HUES64 (cell line): ENCODE measurements around the gene UIMC1.
A peak's percentile ranks its signal among the peaks of the same experiment; 100 is the strongest.
"Not testable (repeated sequence)": the region's sequence is repeated elsewhere in the genome, so short reads cannot be mapped to it uniquely, and the experiment has no call there.

Experiments used
- H3K27ac ChIP-seq: 2 replicates; pipeline ENCODE4 v1.7.0; 2013; ENCODE audit warnings: low read depth, low read length, inconsistent platforms
- H3K27me3 ChIP-seq: 2 replicates; pipeline ENCODE4 v1.6.1; 2013; ENCODE audit warnings: mild to moderate bottlenecking, low read length; ENCODE audit not compliant: insufficient read depth
- H3K36me3 ChIP-seq: 2 replicates; pipeline ENCODE4 v1.6.1; 2013; ENCODE audit warnings: mild to moderate bottlenecking, low read length; ENCODE audit not compliant: insufficient read depth
- H3K4me1 ChIP-seq: 2 replicates; pipeline ENCODE4 v1.6.1; 2013; ENCODE audit warnings: mild to moderate bottlenecking, low read length, moderate library complexity; ENCODE audit not compliant: insufficient read depth
- H3K4me3 ChIP-seq: 2 replicates; pipeline ENCODE4 v1.5.1; 2013; ENCODE audit warnings: mild to moderate bottlenecking, low read length, moderate library complexity
- H3K9ac ChIP-seq: 2 replicates; pipeline ENCODE4 v1.6.1; 2013; ENCODE audit warnings: mild to moderate bottlenecking, low read depth, low read length
- H3K9me3 ChIP-seq: 2 replicates; pipeline ENCODE4 v1.6.1; 2013; ENCODE audit warnings: low read depth, low read length; ENCODE audit not compliant: insufficient read depth
- WGBS: fragments of 150-250, 120-280 bp; methylation state at CpG from one replicate; pipeline ENCODE4 v1.1.7; 2013; ENCODE audit warnings: missing lambda C conversion rate; 5-methylcytosine and 5-hydroxymethylcytosine counted together

Gene UIMC1

DNA sequence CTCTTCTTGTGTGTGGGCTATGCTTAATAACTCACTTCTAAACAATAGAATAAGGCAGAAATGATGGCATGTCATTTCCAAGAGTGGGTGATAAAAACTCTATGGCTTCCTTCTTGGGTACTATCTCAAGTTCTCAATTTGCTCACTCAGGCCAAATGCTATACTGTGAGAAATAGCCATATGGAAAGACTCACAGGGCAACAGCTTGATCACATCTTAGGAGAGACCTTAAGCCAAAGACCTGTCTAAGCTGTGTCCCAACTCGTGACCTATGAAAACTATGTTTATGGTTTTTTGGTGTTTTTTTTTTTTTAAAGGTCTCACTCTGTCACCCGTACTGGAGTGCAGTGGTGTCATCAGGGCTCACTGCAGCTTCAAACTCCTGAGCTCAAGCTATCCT is 2.1 kb upstream of the UIMC1 start:
- Histone ChIP-seq H3K4me1 (peaks cover 3% of the 10 kb centered on the region; the same call in 1 of the 2 replicates), H3K9me3 (no peaks in the 10 kb centered on the region), H3K36me3 (no peaks in the 10 kb centered on the region), H3K9ac (no peak overlapping the region), H3K27me3 (no peaks in the 10 kb centered on the region), H3K27ac (no peak overlapping the region), H3K4me3 (no peak overlapping the region)
- WGBS = 89% methylated on average over 2 of the region's 2 CpGs

DNA sequence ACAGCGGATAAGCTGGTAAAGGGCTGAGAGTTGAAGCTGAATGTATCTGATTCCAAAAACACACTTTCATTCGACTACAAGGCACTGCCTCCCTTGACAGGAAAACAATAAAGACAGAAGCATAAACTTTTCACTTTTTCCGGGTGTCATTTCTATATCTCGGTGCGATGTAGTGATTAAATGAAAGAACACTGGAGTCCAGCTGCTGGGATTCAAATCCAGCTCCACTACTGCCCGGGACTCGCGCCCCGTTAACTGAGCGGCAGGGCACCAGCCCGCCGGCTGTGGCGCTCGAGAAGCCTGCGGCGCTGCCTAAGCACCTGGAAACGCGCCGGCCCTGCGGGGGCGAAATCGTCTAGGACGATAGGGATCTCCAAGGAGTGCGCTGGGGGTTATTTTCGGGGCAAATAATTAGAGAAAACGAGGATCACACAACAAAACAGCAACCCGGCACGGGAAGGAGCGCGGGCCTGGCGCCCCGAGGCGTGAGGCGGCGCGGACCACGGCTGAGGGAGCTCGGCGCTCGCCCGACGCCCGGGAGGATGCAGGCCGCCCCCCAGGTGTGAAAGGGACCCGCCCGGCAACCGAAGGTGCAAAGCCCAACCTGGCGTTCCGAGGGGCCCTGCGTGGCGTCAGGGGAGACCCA is 837 bp downstream of the UIMC1 start:
- Histone ChIP-seq H3K27me3 (no peaks in the 10 kb centered on the region), H3K4me1 (peaks cover 3% of the 10 kb centered on the region), H3K9ac (peak overlapping the region; percentile 93), H3K36me3 (0 out of 2 replicates have a peak, but pooled peaks cover 3% of the 10 kb centered on the region), H3K4me3 (peak overlapping the region; percentile 85), H3K27ac (peak overlapping the region; percentile 96), H3K9me3 (no peaks in the 10 kb centered on the region)
- WGBS = under 1% methylated on average over 51 of the region's 51 CpGs

DNA sequence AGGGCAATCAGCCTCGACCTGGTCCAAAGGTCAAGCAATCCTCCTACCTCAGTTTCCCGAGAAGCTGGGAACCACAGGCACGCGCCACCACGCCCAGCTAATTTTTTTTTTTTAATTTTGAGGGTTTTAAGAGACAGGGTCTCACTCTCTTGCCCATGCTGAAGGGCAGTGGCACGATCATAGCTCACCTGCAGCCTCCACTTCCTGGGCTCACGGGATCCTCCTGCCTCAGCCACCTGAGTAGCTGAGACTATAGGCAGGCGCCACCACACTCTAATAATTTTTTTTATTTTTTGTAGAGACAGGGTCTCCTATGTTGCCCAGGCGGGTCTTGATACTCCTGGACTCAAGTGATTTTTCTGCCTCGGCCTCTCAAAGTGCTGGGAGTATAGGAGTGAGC is 1.6 kb downstream of the UIMC1 start:
- no peaks in the 10 kb centered on the region for H3K27me3 ChIP-seq
- no peaks in the 10 kb centered on the region for H3K9me3 ChIP-seq
- 0 out of 2 replicates have a peak, but pooled peaks cover 3% of the 10 kb centered on the region for H3K36me3 ChIP-seq
- H3K9ac ChIP-seq = no peak overlapping the region
- H3K4me3 ChIP-seq = peak overlapping the region; percentile 85
- H3K27ac ChIP-seq = no peak overlapping the region
- peaks cover 3% of the 10 kb centered on the region for H3K4me1 ChIP-seq
- WGBS = 90% methylated on average over 9 of the region's 10 CpGs

GRCh38 chr5:177003649-177004048 is 2.9 kb downstream of the UIMC1 start:
- Histone ChIP-seq H3K36me3 (0 out of 2 replicates have a peak, but pooled peaks cover 3% of the 10 kb centered on the region), H3K9ac (no peak overlapping the region), H3K9me3 (no peaks in the 10 kb centered on the region), H3K27me3 (no peaks in the 10 kb centered on the region), H3K4me3 (no peak overlapping the region), H3K4me1 (peaks cover 3% of the 10 kb centered on the region), H3K27ac (no peak overlapping the region)
- 92% methylated on average over 5 of the region's 5 CpGs for WGBS

- not testable (repeated sequence) for H3K36me3 ChIP-seq, H3K9ac ChIP-seq, H3K4me3 ChIP-seq, H3K4me1 ChIP-seq, H3K27ac ChIP-seq, H3K9me3 ChIP-seq, H3K27me3 ChIP-seq
These were observed 7.1 kb downstream of the UIMC1 start for GRCh38 chr5:176999526-176999925.

DNA sequence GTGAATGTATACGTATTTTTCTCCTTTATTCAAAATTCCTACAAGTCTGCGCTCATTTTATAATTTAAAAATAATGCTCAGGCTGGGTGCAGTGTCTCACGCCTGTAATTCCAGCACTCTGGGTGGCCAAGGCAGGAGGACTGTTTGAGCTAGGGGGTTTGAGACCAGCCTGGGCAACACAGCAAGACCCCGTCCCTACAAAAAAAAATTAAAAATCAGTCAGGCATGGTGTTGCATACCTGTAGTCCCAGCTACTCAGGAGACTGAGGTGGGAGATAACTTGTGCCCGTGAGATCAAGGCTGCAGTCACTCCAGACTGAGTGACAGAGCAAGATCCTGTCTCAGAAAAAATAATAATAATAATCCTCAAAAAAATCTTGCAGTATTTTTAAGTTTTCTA is 7.8 kb downstream of the UIMC1 start:
- H3K27me3 ChIP-seq = no peaks in the 10 kb centered on the region
- 0 out of 2 replicates have a peak, but pooled peaks cover 3% of the 10 kb centered on the region for H3K36me3 ChIP-seq
- peaks cover 7% of the 10 kb centered on the region; the same call in 1 of the 2 replicates for H3K9me3 ChIP-seq
- no peak overlapping the region for H3K4me3 ChIP-seq
- no peaks in the 10 kb centered on the region; the same call in 1 of the 2 replicates for H3K4me1 ChIP-seq
- no peak overlapping the region for H3K9ac ChIP-seq
- 100% methylated on average over 4 of the region's 5 CpGs for WGBS
- H3K27ac ChIP-seq = no peak overlapping the region

DNA sequence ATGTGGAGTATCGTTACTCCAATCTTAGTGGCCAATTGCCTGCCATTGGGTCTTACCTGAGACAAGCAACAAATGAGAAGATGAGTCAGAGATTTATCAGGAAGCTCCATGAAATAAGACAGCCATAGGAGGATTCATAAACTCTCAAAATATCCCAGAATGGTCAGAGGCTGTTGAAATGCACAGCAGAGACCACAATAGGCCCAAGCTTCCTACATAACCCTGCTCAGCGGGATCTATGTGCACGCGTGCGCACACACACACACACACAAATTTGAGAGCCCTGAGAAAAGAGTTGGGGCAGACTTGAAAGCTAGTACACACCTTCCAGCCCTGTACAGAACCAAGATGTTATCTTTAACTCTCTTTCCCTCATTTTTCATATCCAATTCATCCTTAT is 9.8 kb downstream of the UIMC1 start:
- H3K4me1 ChIP-seq = no peaks in the 10 kb centered on the region
- H3K9me3 ChIP-seq = peaks cover 7% of the 10 kb centered on the region; the same call in 1 of the 2 replicates
- no peak overlapping the region for H3K4me3 ChIP-seq
- 97% methylated on average over 5 of the region's 5 CpGs for WGBS
- H3K27ac ChIP-seq = no peak overlapping the region
- 0 out of 2 replicates have a peak, but pooled peaks cover 3% of the 10 kb centered on the region for H3K36me3 ChIP-seq
- no peak overlapping the region for H3K9ac ChIP-seq
- no peaks in the 10 kb centered on the region for H3K27me3 ChIP-seq

DNA sequence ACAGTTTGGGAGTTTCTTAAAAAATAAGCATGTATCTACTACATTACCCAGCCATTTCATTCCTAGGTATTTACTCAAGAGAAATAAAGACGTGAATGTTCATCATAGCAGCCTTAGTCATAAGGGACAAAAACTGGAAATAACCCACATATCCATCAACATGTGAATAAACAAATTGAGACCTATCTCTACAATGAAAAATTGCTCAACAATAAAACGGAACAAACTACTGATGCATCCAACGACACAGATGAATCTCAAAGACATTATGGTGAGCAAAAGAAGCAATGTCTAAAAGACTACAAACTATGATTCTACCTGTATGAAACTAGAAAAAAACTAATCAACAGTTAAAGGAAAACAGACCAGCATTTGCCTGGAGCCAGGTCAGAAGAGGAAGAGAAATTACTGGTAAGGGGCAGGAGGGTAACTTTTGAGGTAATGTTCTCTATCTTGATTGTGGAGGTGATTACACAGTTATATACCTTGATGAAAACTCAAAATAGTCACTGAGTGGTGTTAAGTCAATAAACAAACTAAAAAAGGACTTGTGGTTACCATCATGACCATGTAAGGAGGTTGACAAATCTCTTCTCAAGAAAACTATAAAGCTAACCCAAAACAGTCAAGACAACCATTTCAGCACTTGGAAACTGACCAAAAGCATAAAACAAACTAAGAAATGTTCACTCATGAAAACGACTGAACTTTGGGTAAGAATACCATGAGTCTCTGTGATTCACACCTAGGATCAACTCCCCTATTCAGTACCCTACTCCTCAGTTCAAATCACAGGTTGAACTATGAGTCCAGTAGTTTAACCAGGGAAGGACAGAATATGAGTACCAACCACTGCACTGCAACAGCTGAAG is 10.4 kb downstream of the UIMC1 start:
- H3K36me3 ChIP-seq = 0 out of 2 replicates have a peak, but pooled peaks cover 1% of the 10 kb centered on the region
- no peak overlapping the region for H3K9ac ChIP-seq
- no peak overlapping the region for H3K4me3 ChIP-seq
- H3K27ac ChIP-seq = no peak overlapping the region
- no peaks in the 10 kb centered on the region for H3K4me1 ChIP-seq
- 90% methylated on average over 4 of the region's 4 CpGs for WGBS
- no peaks in the 10 kb centered on the region for H3K27me3 ChIP-seq
- H3K9me3 ChIP-seq = peaks cover 7% of the 10 kb centered on the region; the same call in 1 of the 2 replicates

GRCh38 chr5:176995122-176995490 is 11.5 kb downstream of the UIMC1 start:
- Histone ChIP-seq H3K4me1 (no peaks in the 10 kb centered on the region), H3K9ac (no peak overlapping the region), H3K27ac (no peak overlapping the region), H3K36me3 (no peaks in the 10 kb centered on the region), H3K4me3 (no peak overlapping the region), H3K27me3 (no peaks in the 10 kb centered on the region), H3K9me3 (peaks cover 7% of the 10 kb centered on the region; the same call in 1 of the 2 replicates)
- WGBS = 95% methylated on average over 3 of the region's 3 CpGs

GRCh38 chr5:176994460-176995121 is 12.0 kb downstream of the UIMC1 start:
- Histone ChIP-seq H3K9me3 (peaks cover 7% of the 10 kb centered on the region; the same call in 1 of the 2 replicates), H3K27ac (no peak overlapping the region), H3K4me1 (no peaks in the 10 kb centered on the region)

DNA sequence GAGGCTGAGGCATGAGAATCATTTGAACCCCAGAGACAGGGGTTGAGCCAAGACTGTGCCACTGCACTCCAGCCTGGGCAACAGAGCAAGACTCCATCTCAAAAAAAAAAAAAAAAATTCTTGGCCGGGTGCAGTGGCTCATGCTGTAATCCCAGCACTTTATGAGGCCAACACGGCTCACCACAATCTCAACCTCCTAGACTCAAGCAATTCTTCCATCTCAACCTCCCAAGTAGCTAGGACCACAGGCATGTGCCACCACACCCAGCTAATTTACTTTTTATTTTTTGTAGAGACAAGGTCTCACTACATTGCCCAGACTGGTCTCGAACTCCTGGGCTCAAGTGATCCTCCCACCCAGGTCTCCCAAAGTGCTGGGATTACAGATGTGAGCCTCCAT is 13.5 kb downstream of the UIMC1 start:
- not testable (repeated sequence) for H3K27me3 ChIP-seq, H3K4me1 ChIP-seq, H3K9me3 ChIP-seq, H3K27ac ChIP-seq, H3K9ac ChIP-seq, H3K36me3 ChIP-seq, H3K4me3 ChIP-seq
- WGBS = 98% methylated on average over 3 of the region's 3 CpGs

More at GRCh38 chr5:176994460-176995121, 12.0 kb downstream of the UIMC1 start:
- H3K36me3 ChIP-seq = no peaks in the 10 kb centered on the region
- 95% methylated on average over 7 of the region's 7 CpGs for WGBS
- no peak overlapping the region for H3K9ac ChIP-seq
- no peak overlapping the region for H3K4me3 ChIP-seq
- H3K27me3 ChIP-seq = no peaks in the 10 kb centered on the region
